HG03342 (cell line): ENCODE data around the gene SRGAP3.
A peak's percentile ranks its signal among the peaks of the same experiment; 100 is the strongest.

Source experiments
- ATAC-seq: cut with Tn5 transposase; IDR thresholded peaks from one replicate; pipeline ENCODE4 v1.9.1; 2021; ENCODE audit warnings: mild to moderate bottlenecking, moderate library complexity; ENCODE audit not compliant: unreplicated experiment

Gene SRGAP3

GRCh38 chr3:8979262-8979661 is 270.2 kb downstream of the SRGAP3 start:
- ATAC-seq: no peak

- no peak for ATAC-seq
Observed at GRCh38 chr3:8978551-8978950, 270.9 kb downstream of the SRGAP3 start.

- ATAC-seq: no peak
Observed at GRCh38 chr3:8976540-8977182, 272.8 kb downstream of the SRGAP3 start.

GRCh38 chr3:8975081-8976020 is 274.1 kb downstream of the SRGAP3 start:
- no peak for ATAC-seq

GRCh38 chr3:8974458-8974857 is 275.0 kb downstream of the SRGAP3 start:
- ATAC-seq: no peak

GRCh38 chr3:8972639-8973038 is 276.8 kb downstream of the SRGAP3 start:
- ATAC-seq: peak; percentile 46

- peak; percentile 65 for ATAC-seq
Observed at GRCh38 chr3:8970971-8971589, 278.4 kb downstream of the SRGAP3 start.

- no peak for ATAC-seq
Observed at GRCh38 chr3:8969241-8969640, 280.2 kb downstream of the SRGAP3 start.

GRCh38 chr3:8968375-8968882 is 281.0 kb downstream of the SRGAP3 start:
- ATAC-seq: no peak

- ATAC-seq: no peak
Observed at GRCh38 chr3:8967553-8967952, 281.9 kb downstream of the SRGAP3 start.

- ATAC-seq: no peak
Observed at GRCh38 chr3:8966820-8967348, 282.6 kb downstream of the SRGAP3 start.

GRCh38 chr3:8966150-8966819 is 283.2 kb downstream of the SRGAP3 start:
- ATAC-seq: no peak

- no peak for ATAC-seq
Observed at GRCh38 chr3:8964436-8965370, 284.7 kb downstream of the SRGAP3 start.

GRCh38 chr3:8963137-8963853 is 286.2 kb downstream of the SRGAP3 start, which contains the start of gene RAD18:
RAD18 (minus strand) TSS chr3:8963472; CDS start chr3:8963385, 87 bp downstream.
- peak; percentile 89 for ATAC-seq

- ATAC-seq: no peak
Observed at GRCh38 chr3:8962226-8962861, 287.1 kb downstream of the SRGAP3 start.

GRCh38 chr3:8959668-8960067 is 289.8 kb downstream of the SRGAP3 start:
- no peak for ATAC-seq

GRCh38 chr3:8954938-8955763 is 294.3 kb downstream of the SRGAP3 start:
- peak; percentile 91 for ATAC-seq
